Effector CD8-positive, alpha-beta T cell (primary cell): ENCODE data around the gene DEDD.

Experiments
- DNase-seq: peaks from one replicate; lab custom pipeline; 2025; lab: John Stamatoyannopoulos, UW

Gene DEDD

DNA sequence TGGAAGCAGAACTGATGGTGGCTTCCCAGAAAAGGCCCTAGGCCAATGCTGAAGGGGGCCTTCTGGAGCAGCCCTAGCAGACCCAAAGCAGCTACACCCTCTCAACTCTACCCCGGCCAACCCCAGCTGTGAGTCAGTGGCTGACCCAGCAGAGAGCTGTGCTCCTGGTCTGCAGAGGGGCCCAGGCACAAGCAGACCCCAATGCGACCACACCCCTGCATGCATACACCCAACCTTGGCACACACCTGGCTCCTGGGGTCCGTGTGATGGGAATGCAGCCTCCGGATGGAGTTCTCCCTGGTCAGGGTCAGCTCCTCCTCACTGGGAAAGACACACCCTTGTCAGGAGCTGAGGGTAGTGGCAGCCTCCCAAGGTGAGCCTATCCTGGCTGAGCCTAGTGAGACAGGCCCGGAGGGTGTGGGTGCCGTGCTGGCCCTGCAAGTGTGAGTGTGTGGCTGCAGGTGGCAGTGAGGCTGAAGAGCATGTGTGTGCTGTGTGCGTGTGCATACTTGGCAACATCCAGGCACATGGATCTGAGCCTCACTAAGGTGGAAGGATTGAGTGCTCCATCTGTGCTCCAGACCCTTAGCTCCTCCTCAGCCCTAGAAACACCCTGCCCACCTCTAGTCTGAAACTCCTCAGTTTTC, 58.9 kb downstream of the DEDD start:
- no peak for DNase-seq

DNA sequence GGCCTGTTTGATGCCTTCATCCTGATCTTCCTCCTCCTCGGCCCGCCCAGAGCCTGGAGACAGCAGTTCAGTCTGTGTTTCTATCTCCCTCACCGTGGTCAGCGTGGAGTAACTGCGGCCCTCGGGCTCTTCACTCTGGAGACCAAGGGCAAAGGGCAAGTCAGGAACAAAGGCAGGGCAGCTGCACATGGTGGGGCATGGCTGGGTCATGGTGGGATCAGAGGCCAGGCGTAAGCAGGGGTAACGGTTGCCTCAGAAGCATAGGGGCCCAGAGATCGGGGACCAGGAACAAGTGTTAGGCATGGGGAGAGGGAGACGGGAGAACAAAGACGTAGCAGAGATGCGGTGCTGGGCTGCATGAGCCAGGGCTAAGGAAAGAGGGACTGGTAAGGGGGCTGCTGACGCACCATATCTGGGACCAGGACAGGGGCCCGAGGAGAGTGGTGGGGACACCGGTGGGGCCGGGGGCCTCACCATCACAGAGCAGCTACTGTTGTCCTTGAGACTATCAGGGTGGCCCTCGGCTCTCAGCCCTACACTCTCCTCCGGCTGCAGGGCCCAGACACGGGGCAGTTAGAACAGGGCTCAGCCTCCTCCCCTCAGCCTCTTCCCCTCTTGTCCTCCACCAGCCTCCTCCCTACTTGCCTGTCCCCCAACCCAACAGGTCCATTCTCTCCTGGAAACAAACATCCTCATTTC, 59.6 kb downstream of the DEDD start:
- DNase-seq, result no peak

- peak; percentile 25 for DNase-seq
These were observed 60.5 kb downstream of the DEDD start for GRCh38 chr1:161071886-161072371.
